Neuronal stem cell (in vitro differentiated cells): ENCODE results near the gene CHRM2.

ENCODE experiments used
- DNase-seq: peaks from one replicate; pipeline ENCODE4 v3.0.0-alpha.2; 2013; ENCODE audit warnings: low spot score
- H2AFZ ChIP-seq: one replicate; pipeline ENCODE4 v1.6.1; 2013; ENCODE audit warnings: mild to moderate bottlenecking, low read length, inconsistent platforms
- H2AK5ac ChIP-seq: 2 replicates; pipeline ENCODE4 v1.6.1; 2013; ENCODE audit warnings: low read depth, mild to moderate bottlenecking, inconsistent platforms, low read length, moderate library complexity, mixed read lengths
- H2BK120ac ChIP-seq: 2 replicates; pipeline ENCODE4 v1.6.1; 2013; ENCODE audit warnings: low read depth, mild to moderate bottlenecking, inconsistent platforms, low read length, moderate library complexity, mixed read lengths
- H2BK12ac ChIP-seq: one replicate; pipeline ENCODE4 v1.6.1; 2013; ENCODE audit warnings: low read length, inconsistent platforms
- H2BK15ac ChIP-seq: 2 replicates; pipeline ENCODE4 v1.6.1; 2013; ENCODE audit warnings: mild to moderate bottlenecking, low read length, inconsistent platforms, mixed read lengths
- H2BK5ac ChIP-seq: one replicate; pipeline ENCODE4 v1.6.1; 2013; ENCODE audit warnings: inconsistent platforms, mild to moderate bottlenecking, low read length, moderate library complexity
- H3K14ac ChIP-seq: one replicate; pipeline ENCODE4 v1.6.1; 2013; ENCODE audit warnings: low read length, inconsistent platforms
- H3K18ac ChIP-seq: 2 replicates; pipeline ENCODE4 v1.6.1; 2013; ENCODE audit warnings: low read length, inconsistent platforms
- H3K23ac ChIP-seq: 2 replicates; pipeline ENCODE4 v1.6.1; 2013; ENCODE audit warnings: low read depth, mild to moderate bottlenecking, mixed read lengths, low read length, inconsistent platforms; ENCODE audit not compliant: poor library complexity
- H3K27ac ChIP-seq: replicated peaks from 3 replicates; pipeline ENCODE4 v1.5.1; 2013; ENCODE audit warnings: low read length, inconsistent platforms
- H3K27me3 ChIP-seq, 3 experiments: 2 replicates each; pipeline ENCODE4 v1.6.1; 2013; ENCODE audit warnings: low read length in 3 of 3, mild to moderate bottlenecking in 2 of 3, inconsistent platforms in 1 of 3, low read depth in 1 of 3, mixed read lengths in 1 of 3, moderate library complexity in 1 of 3; ENCODE audit not compliant: control insufficient read depth in 3 of 3, insufficient read depth in 3 of 3
- H3K36me3 ChIP-seq, 2 donors: replicated peaks in 1 of 2; 2 replicates each; pipeline ENCODE4 v1.6.1; 2013; ENCODE audit warnings: low read length in 2 of 2; ENCODE audit not compliant: control insufficient read depth in 2 of 2, insufficient read depth in 2 of 2
- H3K4ac ChIP-seq: 2 replicates; pipeline ENCODE4 v1.6.1; 2013; ENCODE audit warnings: inconsistent platforms, mild to moderate bottlenecking, low read length, moderate library complexity
- H3K4me1 ChIP-seq, 2 donors: 1 replicate in 1 of 2; 2 replicates in 1 of 2; pipeline ENCODE4 v1.6.1; 2013; ENCODE audit warnings: low read length in 2 of 2, low read depth in 1 of 2; ENCODE audit not compliant: control insufficient read depth in 2 of 2, insufficient read depth in 1 of 2
- H3K4me2 ChIP-seq: one replicate; pipeline ENCODE4 v1.6.1; 2013; ENCODE audit warnings: mild to moderate bottlenecking, low read length, inconsistent platforms; ENCODE audit not compliant: insufficient read depth, poor library complexity, severe bottlenecking
- H3K4me3 ChIP-seq, 2 donors: 2 replicates each; pipeline ENCODE4 v1.5.1; 2013; ENCODE audit warnings: low read length in 2 of 2, mild to moderate bottlenecking in 2 of 2, inconsistent platforms in 1 of 2, moderate library complexity in 1 of 2
- H3K79me1 ChIP-seq: one replicate; pipeline ENCODE4 v1.6.1; 2013; ENCODE audit warnings: low read depth, mild to moderate bottlenecking, inconsistent platforms, low read length, moderate library complexity
- H3K9ac ChIP-seq: one replicate; pipeline ENCODE4 v1.6.1; 2013; ENCODE audit warnings: mild to moderate bottlenecking, low read depth, low read length, inconsistent platforms; ENCODE audit not compliant: poor library complexity
- H3K9me3 ChIP-seq, 2 donors: replicated peaks in 1 of 2; 2 replicates each; pipeline versions ENCODE3 to v1.6.1; 2013; ENCODE audit warnings: low read length in 2 of 2, mild to moderate bottlenecking in 2 of 2, inconsistent platforms in 1 of 2, low read depth in 1 of 2, mixed read lengths in 1 of 2, moderate library complexity in 1 of 2; ENCODE audit not compliant: control insufficient read depth in 2 of 2, insufficient read depth in 1 of 2
- H4K8ac ChIP-seq: one replicate; pipeline ENCODE4 v1.6.1; 2013; ENCODE audit warnings: low read depth, mild to moderate bottlenecking, inconsistent platforms, low read length, moderate library complexity
- H4K91ac ChIP-seq: one replicate; pipeline ENCODE4 v1.6.1; 2013; ENCODE audit warnings: low read length, low read depth, mild to moderate bottlenecking, inconsistent platforms; ENCODE audit not compliant: poor library complexity
- WGBS, 2 donors: extraction: QIAGEN DNeasy Blood & Tissue Kit; methylation state at CpG; one replicate each; pipeline ENCODE4 v1.1.7; 2013; ENCODE audit warnings: missing lambda C conversion rate in 2 of 2, mixed read lengths in 1 of 2; ENCODE audit not compliant: insufficient read length in 2 of 2, insufficient replicate concordance in 1 of 2; ENCODE audit errors: extremely low coverage in 2 of 2; 5-methylcytosine and 5-hydroxymethylcytosine counted together

Gene CHRM2

DNA sequence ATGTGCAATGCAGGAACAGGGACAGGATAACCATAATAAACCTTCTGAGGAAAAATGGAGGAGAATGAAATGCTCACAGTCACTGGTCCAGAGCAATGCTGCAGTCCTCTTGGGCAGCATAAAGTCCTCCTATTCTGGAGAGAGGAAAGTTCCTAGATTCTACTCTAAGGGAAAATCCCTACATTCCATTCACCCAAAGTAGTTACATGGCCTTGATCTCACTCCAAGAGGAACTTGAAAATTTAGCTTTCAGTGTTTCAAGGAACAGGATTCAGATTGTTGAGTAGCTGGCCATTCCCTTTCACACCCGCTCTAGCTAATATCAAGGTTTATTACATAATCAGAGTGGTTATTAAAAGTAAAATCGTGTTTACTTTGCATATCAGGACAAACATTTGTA lies 168.3 kb downstream of the CHRM2 start:
- H3K23ac ChIP-seq: no peak overlapping the region
- no peak overlapping the region for H3K4me3 ChIP-seq
- H2AK5ac ChIP-seq: no peak overlapping the region
- DNase-seq: no peak
- H2AFZ ChIP-seq: no peak overlapping the region
- H3K27me3 ChIP-seq: no peaks in the 10 kb centered on the region
- no peak overlapping the region for H2BK15ac ChIP-seq
- H2BK120ac ChIP-seq: no peak overlapping the region
- no peaks in the 10 kb centered on the region for H3K4me1 ChIP-seq
- no peak overlapping the region for H2BK12ac ChIP-seq
- H3K14ac ChIP-seq: no peak overlapping the region
- H4K91ac ChIP-seq: no peak overlapping the region
- H3K18ac ChIP-seq: no peak overlapping the region
- H3K27ac ChIP-seq: no peak overlapping the region
- no peak overlapping the region for H2BK5ac ChIP-seq
- no peaks in the 10 kb centered on the region for H3K36me3 ChIP-seq
- no peaks in the 10 kb centered on the region for H3K9me3 ChIP-seq
- H4K8ac ChIP-seq: no peak overlapping the region
- H3K9ac ChIP-seq: no peak overlapping the region
- no peak overlapping the region for H3K4ac ChIP-seq
- WGBS, 2 donors: no CpG with 5 or more reads among the region's 2 CpGs
- H3K4me2 ChIP-seq: no peak overlapping the region
- no peaks in the 10 kb centered on the region for H3K79me1 ChIP-seq

DNA sequence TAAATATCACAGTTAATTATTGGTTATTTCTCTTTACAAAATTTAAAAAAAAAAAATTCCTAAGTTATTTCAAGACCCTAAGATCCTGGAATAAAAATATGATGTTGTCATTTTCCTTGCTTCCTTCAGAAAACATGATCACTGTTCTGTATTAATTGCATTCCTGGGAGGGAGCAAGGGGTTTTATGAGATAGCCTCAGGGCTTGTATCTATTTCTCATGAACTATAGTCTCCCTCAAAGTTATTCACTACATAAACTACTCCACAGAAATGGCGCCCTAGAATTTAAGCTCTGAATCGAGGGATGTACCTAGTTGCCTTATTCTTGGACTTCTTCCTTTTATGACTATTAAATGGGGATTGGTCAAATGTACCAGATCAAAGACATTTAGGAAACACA lies 170.3 kb downstream of the CHRM2 start:
- H3K18ac ChIP-seq: no peak overlapping the region
- H2BK15ac ChIP-seq: no peak overlapping the region
- no peak overlapping the region for H2AFZ ChIP-seq
- H2BK120ac ChIP-seq: no peak overlapping the region
- H3K23ac ChIP-seq: no peak overlapping the region
- WGBS, 2 donors: no CpG with 5 or more reads among the region's 2 CpGs
- H3K9ac ChIP-seq: no peak overlapping the region
- no peak overlapping the region for H4K8ac ChIP-seq
- H2BK12ac ChIP-seq: no peak overlapping the region
- H3K79me1 ChIP-seq: no peaks in the 10 kb centered on the region
- no peak overlapping the region for H4K91ac ChIP-seq
- H3K4ac ChIP-seq: no peak overlapping the region
- DNase-seq: no peak
- H3K27me3 ChIP-seq: no peaks in the 10 kb centered on the region
- H3K27ac ChIP-seq: no peak overlapping the region
- no peak overlapping the region for H3K14ac ChIP-seq
- H3K4me3 ChIP-seq: no peak overlapping the region
- no peak overlapping the region for H2BK5ac ChIP-seq
- no peaks in the 10 kb centered on the region for H3K4me1 ChIP-seq
- H3K9me3 ChIP-seq: no peaks in the 10 kb centered on the region
- no peaks in the 10 kb centered on the region for H3K36me3 ChIP-seq
- no peak overlapping the region for H3K4me2 ChIP-seq
- H2AK5ac ChIP-seq: no peak overlapping the region

GRCh38 chr7:137040745-137041144 lies 172.3 kb downstream of the CHRM2 start:
- no peaks in the 10 kb centered on the region for H3K27me3 ChIP-seq
- WGBS, 2 donors: no CpG with 5 or more reads among the region's 7 CpGs

GRCh38 chr7:137045573-137045972 lies 177.1 kb downstream of the CHRM2 start:
- no peaks in the 10 kb centered on the region for H3K9me3 ChIP-seq
- no peaks in the 10 kb centered on the region for H3K27me3 ChIP-seq
- H2AK5ac ChIP-seq: no peak overlapping the region
- H3K18ac ChIP-seq: no peak overlapping the region
- no peak overlapping the region for H3K14ac ChIP-seq
- H3K4me3 ChIP-seq: no peak overlapping the region
- no peak overlapping the region for H2BK12ac ChIP-seq
- no peak for DNase-seq
- no peaks in the 10 kb centered on the region for H3K79me1 ChIP-seq
- no peak overlapping the region for H4K8ac ChIP-seq
- H3K9ac ChIP-seq: no peak overlapping the region
- H2BK5ac ChIP-seq: no peak overlapping the region
- H3K4ac ChIP-seq: no peak overlapping the region
- no peaks in the 10 kb centered on the region for H3K4me1 ChIP-seq
- no peaks in the 10 kb centered on the region for H3K36me3 ChIP-seq
- no peak overlapping the region for H3K4me2 ChIP-seq
- H3K23ac ChIP-seq: no peak overlapping the region
- H3K27ac ChIP-seq: no peak overlapping the region
- no peak overlapping the region for H2BK120ac ChIP-seq
- H2BK15ac ChIP-seq: no peak overlapping the region
- H4K91ac ChIP-seq: no peak overlapping the region
- H2AFZ ChIP-seq: no peak overlapping the region
- no CpG with 5 or more reads among the region's 3 CpGs for whole genome bisulfite sequencing, 2 donors

More at GRCh38 chr7:137040745-137041144, 172.3 kb downstream of the CHRM2 start:
- H2AFZ ChIP-seq: no peak overlapping the region
- no peaks in the 10 kb centered on the region for H3K79me1 ChIP-seq
- H3K23ac ChIP-seq: no peak overlapping the region
- no peak overlapping the region for H2AK5ac ChIP-seq
- H3K14ac ChIP-seq: no peak overlapping the region
- H3K4ac ChIP-seq: no peak overlapping the region
- no peak overlapping the region for H3K27ac ChIP-seq
- no peak overlapping the region for H3K9ac ChIP-seq
- H2BK15ac ChIP-seq: no peak overlapping the region
- H3K36me3 ChIP-seq: no peaks in the 10 kb centered on the region
- no peak overlapping the region for H2BK120ac ChIP-seq
- H3K4me3 ChIP-seq: no peak overlapping the region
- H3K4me1 ChIP-seq: no peaks in the 10 kb centered on the region
- no peak overlapping the region for H2BK12ac ChIP-seq
- no peak for DNase-seq
- no peak overlapping the region for H4K91ac ChIP-seq
- H3K18ac ChIP-seq: no peak overlapping the region
- no peaks in the 10 kb centered on the region for H3K9me3 ChIP-seq
- no peak overlapping the region for H4K8ac ChIP-seq
- H2BK5ac ChIP-seq: no peak overlapping the region
- H3K4me2 ChIP-seq: no peak overlapping the region
